Measurements from ENCODE around the gene RHBDD3. TPM values are rescaled to one million over a fixed set of nuclear protein-coding genes. Genes with fewer than 3 reads are reported as not detected.
"Not testable (repeated sequence)": the region's sequence is repeated elsewhere in the genome, so short reads cannot be mapped to it uniquely, and the experiment has no call there.

The RHBDD3 gene
- total RNA-seq, 1 donor from 2014 or later = 10.4 TPM

DNA sequence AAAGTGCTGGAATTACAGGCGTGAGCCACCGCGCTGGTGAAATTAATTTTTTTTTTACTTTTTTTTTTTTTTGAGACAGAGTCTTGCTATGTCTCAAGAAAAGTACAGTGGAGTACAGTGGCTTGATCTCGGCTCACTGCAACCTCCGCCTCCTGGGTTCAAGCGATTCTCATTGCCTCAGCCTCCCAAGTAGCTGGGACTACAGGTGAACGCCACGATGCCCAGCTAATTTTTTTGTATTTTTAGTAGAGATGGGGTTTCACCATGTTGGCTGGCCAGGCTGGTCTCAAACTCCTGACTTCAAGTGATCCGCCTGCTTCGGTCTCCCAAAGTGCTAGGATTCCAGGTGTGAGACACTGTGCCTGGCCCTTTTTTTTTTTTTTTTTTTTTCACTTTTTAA, 19.9 kb downstream of the RHBDD3 start:
- ATAC-seq = not testable (repeated sequence)

DNA sequence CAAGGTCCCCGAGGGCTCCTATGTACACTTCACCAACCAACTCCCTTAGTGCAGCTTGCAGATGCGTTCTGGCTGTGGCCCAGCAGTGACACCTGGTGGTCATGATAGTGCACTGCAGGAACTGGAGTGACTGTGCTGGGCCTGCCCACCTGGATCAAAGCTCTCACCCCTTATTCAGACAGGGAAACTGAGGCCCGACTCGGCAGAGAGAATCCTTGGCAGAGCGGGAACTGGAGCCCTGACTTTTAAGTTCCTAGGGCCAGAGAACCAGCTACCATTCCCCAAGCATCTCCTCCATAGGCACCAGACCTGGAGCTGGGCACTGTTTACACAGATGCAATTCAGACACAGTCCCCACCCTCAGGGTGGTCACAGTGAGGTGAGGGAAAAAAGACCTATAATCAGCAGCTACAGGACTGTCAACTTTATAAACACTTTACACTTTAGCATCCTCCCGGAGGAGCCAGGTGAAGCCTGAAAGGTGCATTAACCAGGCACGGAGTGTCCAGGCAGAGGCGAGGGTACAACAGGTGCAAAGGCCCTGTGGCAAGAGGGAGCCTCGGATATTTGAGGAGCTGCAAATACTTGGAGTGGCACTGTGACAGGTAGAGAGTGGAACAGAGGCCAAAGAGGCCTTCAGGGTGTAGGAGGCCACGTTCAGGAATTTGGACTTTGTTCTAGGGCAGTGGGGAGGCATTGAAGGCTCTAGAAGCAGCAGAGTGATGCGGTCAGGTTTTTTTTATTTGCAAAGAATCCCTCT, 22.0 kb downstream of the RHBDD3 start:
- ATAC-seq = peak; percentile 94

DNA sequence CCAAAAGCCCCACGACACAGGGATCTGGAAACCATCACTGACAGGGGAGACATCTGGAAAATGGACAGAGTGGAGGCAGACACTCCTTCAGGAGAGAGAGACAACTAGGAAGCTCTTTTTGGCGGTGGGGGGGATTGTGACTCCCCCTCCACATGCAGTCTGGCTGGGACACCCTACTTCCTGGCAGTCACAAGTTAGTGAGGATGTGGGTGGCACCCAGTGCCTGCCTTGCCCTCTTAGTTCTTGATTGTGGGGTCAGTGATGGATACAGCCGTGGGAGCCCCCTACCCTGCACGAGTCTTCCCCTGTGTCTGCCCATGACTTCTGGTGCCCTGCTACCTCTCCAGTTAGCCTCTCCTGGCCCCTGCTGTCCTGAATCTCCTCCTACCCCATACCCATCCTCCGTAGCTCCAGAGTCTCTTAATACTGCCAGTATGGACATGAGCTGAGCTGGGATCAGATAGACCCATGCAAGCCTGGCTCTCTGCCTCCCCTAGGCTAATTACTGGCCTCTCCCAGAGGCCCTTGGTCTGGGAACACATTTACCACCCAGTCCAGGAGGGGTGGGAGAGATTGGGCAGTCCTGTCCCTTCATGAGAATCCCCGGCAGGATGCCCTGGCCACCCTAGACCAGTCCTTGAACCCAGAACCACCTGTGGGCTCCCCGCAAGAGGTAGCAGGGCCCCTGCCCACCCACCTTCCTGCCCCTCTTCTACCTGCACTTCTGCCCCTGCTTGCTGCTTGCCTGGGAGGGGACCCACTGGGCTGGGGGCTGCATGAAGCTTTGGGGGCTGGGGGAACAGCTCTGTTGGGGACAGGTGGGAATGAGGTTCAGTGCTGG, 22.8 kb downstream of the RHBDD3 start:
- ATAC-seq = peak; percentile 19

DNA sequence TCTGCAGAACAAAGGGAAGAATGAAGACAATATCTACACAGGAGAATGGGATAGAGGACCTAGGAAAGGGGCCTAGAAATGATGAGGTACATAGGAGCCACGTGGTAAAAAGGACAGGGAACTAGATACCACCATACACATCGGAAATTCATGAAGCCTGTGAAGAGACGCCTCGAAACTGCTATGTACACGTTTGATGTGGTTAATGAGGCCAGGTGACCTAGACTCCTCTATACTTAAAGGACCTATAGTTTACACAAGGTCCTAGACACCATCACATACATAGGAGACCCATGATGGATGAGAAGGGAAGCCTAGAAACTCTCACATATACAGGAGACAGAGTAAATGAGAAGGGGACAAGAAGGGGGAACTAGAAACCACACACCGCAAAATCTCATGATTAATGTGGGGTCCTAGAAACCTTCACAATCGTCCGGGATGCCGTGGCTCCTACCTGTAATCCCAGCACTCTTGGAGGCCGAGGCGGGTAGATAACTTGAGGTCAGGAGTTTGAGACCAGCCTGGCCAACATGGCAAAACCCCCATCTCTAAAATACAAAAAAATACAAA, 23.8 kb downstream of the RHBDD3 start:
- ATAC-seq = no peak

DNA sequence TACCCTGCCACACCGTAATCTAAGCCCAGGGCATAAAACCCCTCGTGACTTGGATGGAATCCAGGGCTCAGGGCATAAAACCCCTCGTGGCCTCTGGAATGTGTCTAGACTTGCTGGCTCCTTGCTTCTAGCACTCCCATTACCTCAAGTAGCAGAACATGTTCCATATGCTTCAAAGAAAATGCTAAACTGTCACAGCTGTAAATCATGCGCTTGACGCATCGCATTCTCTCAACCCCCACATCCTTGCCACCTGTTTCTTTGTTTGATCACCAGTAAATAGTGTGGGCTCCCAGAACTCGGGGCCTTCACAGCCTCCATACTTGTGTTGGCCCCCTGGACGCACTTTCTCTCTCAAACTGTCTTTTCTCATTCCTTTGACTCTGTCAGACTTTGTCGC, 27.3 kb downstream of the RHBDD3 start:
- not testable (repeated sequence) for ATAC-seq

DNA sequence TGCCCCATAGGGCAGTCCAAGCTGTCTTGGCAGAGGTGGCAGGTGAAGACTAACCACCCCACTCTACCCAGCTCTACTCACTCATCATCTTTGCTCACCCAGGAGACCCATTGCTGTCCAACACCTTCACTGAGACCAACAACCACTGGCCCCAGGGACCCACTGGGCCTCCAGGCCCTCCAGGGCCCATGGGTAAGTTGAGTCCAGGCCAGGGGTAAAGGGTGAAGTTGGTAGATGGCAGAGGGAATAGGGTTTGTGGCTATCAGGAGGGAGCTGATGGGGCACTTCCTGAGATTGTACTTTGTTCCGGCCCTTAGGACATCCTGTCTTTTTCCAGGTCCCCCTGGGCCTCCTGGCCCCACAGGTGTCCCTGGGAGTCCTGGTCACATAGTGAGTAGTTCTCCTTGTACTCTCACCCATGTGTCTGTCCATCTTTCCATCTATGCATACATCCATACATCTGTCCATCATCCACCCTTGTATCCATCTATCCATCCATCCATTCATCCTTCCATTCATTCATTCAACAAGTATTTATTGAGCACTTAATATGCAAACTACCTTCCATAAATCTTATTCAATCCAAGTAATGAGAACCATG, 34.4 kb downstream of the RHBDD3 start:
- peak; percentile 17 for ATAC-seq

DNA sequence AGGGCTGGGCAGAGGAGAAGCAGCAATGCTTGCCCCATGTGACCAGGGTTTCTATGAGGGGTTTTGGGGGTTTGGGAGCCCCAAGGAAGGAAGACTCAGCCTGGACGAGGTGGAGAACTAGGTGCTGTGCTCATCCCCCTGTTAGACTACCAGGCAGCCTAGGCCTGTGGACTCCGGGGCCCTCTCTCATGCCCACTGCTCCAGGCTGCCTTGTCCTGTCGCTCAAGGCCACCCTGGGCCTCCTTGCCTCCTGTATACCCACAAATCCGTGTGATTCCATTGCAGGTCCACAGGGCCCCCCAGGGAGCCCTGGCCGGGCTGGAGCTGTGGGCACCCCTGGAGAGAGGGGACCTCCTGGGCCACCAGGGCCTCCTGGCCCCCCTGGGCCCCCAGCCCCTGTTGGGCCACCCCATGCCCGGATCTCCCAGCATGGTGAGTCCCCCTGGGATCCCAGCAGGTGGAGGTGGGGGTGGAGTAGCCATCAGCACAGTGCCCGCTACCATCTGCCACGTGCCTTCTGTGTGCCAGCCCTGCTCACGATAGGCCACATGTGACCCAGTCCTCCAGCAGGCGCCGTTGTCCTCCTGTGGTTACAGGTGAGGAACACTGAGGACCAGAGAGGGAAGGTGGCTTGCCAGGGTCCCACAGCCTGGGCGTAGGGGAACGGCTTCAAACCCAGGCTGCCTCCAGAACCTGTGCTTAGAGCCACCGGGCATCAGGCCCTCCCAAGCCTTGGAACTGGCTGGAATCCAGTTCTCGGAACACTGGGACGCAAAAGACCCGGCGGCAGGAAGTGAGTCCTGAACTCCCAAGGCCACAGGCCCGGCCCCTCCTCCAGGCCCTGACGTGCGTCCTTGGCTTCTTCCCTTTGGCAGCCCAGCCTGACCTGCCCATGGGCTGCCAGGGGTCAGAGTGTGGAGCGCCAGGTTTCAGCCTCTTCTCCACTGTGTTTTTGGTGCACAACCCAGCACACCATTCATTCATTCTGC, 35.5 kb downstream of the RHBDD3 start:
- peak; percentile 35 for ATAC-seq

DNA sequence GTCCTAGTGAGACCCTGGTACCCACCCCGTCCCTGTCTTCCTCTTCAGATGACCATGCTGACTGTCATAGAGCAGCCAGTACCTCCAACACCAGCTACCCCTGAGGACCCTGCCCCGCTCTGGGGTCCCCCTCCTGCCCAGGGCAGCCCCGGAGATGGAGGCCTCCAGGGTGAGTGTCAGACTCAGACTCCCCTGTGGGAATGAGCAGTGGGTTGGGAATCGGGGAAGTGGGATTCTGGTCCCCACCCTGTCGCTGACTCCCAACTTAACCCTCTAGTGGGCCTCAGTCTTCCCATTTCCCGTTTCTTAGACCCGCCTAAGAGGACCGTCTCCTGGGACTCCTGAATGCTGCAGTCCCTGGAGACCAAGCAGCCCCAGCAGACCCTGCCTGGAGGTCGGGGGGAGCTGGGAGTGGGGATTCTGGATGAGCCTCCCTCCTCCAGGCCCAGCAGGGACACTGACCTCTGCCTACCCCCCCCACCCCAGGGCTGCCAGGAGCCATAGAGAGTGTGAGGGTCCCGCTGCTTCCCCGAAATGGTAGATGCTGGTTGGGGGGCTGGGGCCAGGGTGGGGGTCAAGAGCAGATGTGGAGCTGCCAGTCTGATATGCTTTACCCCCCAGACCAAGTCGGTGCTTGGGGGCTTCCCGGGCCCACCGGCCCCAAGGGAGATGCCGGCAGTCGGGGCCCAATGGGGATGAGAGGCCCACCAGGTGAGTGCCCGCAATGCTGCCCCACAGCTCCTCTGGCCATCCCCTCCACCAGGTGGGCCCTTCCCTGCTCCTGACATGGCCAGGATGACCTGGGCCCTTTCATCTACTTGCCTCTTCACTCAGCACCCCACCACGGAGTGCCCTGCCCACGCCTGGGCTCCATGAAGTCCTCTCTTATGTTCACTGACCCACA, 36.6 kb downstream of the RHBDD3 start:
- peak; percentile 12 for ATAC-seq

DNA sequence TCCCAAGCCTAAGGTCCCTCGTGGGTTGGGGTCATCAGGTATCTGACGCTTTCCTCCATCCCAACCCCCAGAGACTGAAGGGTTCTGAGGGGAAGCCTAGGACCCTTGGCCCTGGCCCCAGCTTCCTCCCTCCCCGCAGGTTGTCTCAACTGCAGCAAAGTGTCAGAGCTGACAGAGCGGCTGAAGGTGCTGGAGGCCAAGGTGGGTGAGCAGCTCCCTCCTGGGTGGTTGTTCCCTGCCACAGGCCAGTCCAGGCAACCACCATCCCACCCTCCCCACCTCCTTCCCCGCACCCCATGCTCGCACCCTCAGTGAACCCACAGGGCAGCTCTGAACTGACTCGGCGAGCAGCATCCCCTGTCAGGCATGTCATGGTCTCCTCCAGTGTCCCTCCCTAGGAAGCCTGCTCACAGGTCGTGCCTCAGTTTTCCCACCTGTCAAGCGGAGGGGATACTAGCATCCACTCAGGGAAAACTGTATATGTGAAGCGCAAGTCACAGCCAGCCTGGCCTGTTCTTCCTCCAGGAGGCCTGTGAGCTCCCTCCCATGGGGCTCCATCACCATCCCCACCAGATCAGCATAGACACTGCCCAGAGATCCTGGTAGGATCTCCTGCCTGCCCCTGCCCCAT, 41.3 kb downstream of the RHBDD3 start:
- ATAC-seq = peak; percentile 25

DNA sequence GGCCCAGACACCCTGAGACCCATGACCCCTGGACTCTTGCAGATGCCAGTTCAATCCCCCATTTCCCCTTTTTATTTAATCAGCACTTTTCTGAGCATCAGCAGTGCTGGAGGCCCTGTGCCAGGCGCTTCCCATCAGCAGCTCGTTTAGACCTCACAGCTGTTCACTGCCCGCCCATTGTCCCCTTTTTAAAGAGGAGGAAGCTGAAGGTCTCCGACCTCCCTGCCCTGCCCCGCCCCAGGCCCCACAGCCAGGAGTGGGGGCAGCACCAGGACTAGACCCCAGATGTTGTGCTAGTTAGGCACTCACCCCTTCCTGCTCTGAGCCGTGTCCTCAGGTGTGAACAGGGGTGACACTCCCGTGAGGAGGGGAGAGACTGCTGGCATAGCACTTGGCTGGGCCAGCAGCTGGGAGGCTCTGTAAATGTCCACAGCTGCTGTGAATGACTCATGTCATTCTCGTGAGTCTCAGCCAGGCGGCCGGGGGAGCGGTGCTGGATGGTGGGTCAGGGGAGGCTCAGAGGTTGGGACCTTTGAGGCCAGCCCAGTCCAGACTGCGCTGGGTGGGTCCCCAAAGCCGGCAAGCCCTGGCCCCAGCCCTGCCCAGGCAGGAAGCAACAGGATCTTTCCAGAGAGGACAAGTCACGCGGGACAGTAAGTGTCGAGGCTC, 42.2 kb downstream of the RHBDD3 start:
- peak; percentile 64 for ATAC-seq

DNA sequence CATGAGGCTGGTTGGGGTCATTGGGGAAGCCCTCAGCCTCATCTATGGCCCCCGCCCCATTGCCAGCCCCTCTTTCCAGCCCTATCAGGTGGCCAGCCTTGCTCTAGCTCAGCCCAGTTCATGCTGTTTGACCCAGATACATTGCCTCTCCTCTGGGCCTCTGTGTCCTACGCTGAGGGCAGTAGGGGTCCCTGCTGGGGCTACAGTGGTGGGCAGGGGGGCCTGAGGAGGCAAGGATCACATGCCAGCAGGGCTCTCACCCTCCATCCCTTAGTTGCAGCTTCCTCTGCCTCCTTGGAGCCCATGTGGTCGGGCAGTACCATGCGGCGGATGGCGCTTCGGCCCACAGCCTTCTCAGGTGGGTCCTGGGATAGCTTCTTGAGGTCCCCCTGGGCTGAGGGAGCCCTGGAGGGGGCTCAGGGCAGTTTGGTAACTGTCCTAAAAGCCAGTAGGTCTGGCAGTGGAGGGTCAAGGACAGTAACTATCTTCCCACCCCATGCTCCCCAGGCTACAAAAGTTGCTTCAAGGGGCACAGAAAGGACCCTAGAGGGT, 42.8 kb downstream of the RHBDD3 start:
- peak; percentile 12 for ATAC-seq

DNA sequence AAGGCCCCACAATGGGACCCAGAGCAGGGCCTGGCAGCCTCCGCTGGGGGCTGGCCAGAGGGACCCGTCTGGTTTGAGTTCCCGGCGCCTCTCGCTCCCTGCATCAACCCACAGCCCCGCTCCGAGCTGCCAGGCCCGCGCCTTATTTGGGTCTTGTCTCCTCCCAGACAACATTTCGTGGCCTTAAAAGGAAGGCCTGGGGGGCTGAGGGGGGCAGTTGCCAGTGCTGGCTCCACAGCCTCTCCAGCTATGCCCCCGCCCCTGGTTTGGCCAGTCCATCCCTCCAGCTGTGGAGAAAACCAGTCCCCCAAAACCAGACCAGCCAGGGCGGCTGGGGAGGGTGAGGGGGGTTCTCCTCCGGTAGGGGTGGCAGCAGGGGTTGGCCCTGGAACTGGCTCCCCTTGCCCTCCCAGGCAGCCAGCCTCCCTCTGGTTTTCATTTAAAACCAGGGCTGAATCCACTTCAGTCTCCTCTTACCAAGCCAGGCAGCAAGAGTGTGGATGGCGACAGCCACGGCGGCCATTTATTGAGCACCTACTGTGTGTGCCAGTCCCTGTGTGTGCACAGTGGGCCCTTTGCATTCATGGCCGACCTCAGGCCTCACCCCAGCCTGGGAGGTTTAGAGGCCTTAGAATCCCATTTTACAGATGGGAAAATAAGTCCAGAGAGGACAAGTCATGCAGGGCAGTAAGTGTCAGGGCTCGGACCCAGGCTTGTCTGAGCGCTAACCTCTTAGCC, 43.5 kb downstream of the RHBDD3 start:
- no peak for ATAC-seq

DNA sequence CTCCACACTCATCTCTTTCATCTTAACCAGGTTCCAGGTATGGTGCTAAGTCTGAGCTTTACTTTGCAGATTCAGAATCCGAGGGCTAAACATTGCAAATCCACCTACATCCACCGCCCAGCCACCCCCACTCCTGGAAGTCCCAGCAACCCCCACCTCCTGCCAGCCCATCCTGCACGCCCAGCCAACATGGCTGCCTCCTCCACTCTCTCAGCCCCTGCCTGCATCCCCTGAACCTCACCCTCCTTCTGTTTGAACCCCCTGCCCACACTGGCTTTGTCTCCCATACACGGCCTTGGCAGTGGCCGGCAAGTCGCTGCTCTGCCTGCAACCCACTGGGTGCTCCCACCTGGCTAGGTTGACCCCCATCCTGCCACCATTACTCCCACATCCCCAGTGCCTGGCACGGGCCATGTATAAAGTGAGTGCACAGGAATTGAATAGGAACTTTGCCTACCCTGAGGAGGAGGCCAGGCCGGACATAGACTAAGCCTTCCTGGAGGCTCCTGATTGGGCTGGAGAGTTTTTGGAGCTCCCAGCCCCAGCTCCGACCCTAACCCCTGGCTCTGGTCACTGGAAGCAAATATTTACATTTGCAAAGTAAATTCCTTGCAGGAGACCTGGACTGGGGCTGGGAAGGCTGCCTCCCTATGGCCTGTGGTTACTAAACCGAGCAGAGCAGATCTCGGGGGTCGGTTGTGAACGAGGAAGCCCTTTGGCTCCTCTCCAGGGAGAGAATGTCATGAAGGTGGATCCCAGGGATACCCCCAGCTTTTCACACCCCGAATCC, 47.7 kb downstream of the RHBDD3 start:
- no peak for ATAC-seq

DNA sequence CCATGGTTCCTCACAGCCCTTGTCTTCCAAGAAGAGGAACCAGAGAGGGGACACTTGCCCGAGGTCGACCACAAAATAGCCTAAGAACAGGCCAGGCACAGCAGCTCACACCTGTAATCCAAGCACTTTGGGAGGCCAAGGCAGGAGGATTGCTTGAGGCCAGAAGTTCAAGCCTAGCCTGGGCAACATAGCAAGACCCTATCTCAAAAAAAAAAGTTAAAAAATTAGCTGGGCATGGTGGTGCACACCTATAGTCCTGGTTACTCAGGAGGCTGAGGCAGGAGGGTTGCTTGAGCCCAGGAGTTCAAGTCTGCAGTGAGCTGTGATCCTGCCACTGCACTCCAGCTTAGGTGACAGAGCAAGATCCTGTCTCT, 48.4 kb downstream of the RHBDD3 start:
- not testable (repeated sequence) for ATAC-seq

DNA sequence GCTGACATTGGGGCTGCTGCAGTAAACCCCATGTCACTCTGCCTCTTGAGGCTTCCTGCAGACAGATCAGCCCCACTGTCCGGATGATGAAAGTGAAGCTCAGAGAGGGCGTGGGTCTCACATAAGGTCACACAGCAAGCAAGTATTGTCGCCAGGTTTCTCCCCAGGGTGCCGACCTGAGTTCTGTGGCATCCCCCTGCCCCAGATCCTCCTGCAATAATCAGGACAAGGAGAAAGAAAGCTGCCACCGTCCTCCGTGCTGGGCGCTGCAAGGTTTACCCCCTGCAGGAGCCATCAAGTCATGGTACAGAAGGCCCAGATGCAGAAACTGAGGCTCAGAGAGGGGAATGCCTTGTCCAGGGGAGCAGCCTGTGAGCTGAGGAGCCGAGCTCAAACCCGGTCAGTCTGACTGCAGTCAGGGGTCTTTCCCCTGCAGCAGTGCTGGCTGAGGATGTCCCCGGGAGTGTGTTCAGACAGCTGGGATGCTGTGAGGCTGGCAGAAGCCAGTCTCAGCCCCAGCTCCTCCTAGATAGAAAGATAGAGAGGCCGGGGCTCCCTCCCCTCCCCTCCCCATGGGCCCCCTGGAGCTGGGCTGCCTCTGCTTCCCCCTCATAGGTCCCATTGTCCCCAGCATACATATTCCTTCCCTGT, 48.9 kb downstream of the RHBDD3 start:
- no peak for ATAC-seq

DNA sequence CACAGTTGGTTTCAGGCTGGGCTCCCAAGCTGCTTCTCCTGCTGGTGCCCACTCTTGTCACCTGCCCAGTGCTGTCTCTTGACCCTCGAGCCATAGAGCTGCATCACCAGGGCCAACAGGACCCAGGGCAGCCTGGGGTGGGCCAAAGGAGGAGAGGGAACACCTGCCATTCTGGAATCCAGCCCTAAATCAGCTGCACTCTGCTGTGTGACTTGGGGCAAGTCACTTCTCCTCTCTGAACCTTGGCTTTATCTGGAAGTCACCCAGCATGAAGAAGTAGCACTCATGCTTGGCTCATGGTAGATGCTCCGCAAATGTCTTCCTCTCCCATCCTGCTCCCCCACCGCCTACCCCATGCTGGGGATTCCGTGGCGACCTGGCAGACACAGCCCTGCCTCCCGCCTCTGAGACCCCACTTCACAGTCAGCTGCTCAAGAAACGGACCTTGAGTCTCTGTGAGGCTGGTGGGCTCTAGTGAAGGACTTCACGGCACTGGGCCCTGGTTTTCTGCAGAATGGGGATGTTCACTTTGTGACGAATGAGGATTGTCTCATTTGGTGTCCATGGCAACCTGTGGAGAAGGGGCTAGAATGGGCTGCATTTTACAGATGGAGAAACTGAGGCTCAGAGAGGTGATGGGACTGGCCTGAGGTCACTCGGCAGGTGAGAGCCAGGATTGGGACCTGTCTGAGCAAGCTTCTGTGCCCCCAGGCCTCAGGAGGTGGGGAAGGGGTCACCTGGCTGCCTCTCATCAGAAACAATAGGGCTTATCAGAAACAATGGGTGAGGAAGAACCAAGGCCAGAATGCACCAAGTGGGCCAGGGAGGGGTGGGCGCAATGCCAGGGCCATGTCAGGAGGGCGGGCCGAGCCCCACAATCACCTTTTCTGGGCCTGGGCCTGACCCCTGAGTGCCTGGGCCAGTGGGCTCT, 49.7 kb downstream of the RHBDD3 start:
- no peak for ATAC-seq

Measured in esophagus mucosa (tissue), 1 donor.